IMR-90 (cell line): ENCODE data around the gene TIMM13. TPM values are rescaled to one million over a fixed set of nuclear protein-coding genes. Genes with fewer than 3 reads are reported as not detected.

ENCODE experiments used
- ATAC-seq: fragments of 200-7000 bp; cut with Tn5 transposase; 2 replicates; pipeline ENCODE4 v1.9.1; 2020; ENCODE audit warnings: low read depth, mild to moderate bottlenecking, moderate library complexity
- BruUV-seq: library from RNA; stranded (reverse); fragments of 400-500 nt; replicated peaks from 2 replicates; lab custom pipeline; 2021; lab: Mats Ljungman, UMichigan
- CTCF ChIA-PET: fragments of 300-600 bp; formaldehyde crosslinking; extraction: SDS; loops from one replicate; lab custom pipeline; 2021; ENCODE audit warnings: antibody characterized with exemption; lab: Yijun Ruan, JAX
- POLR2A ChIA-PET: fragments of 300-600 bp; sonication (Branson Sonifier 250); formaldehyde crosslinking; loops from one replicate; lab custom pipeline; 2022; ENCODE audit warnings: antibody characterized with exemption; ENCODE audit not compliant: unreplicated experiment; lab: Charles Lee
- DNase-seq: peaks from one replicate; pipeline ENCODE4 v3.0.0; 2013
- H2AFZ ChIP-seq: replicated peaks from 2 replicates; pipeline ENCODE3; 2013; ENCODE audit warnings: low read length, mild to moderate bottlenecking; ENCODE audit not compliant: poor library complexity
- H2AK5ac ChIP-seq: 2 replicates; pipeline ENCODE4 v1.6.1; 2013; ENCODE audit warnings: low read depth, low read length, inconsistent platforms
- H2AK9ac ChIP-seq: replicated peaks from 2 replicates; pipeline ENCODE3; 2013; ENCODE audit warnings: mild to moderate bottlenecking, low read depth, low read length, moderate library complexity; ENCODE audit not compliant: poor library complexity
- H2BK120ac ChIP-seq: 2 replicates; pipeline ENCODE4 v1.6.1; 2013; ENCODE audit warnings: low read depth, low read length, inconsistent platforms
- H2BK15ac ChIP-seq: 3 replicates; pipeline ENCODE4 v1.6.1; 2013; ENCODE audit warnings: low read depth, low read length, inconsistent platforms
- H2BK20ac ChIP-seq: 2 replicates; pipeline ENCODE4 v1.6.1; 2013; ENCODE audit warnings: low read depth, mild to moderate bottlenecking, inconsistent platforms, low read length, moderate library complexity
- H2BK5ac ChIP-seq: 2 replicates; pipeline ENCODE4 v1.6.1; 2013; ENCODE audit warnings: mild to moderate bottlenecking, low read depth, low read length, inconsistent platforms; ENCODE audit not compliant: poor library complexity, severe bottlenecking
- H3K14ac ChIP-seq: replicated peaks from 2 replicates; pipeline ENCODE4 v1.6.1; 2013; ENCODE audit warnings: low read depth, low read length, inconsistent platforms
- H3K18ac ChIP-seq: 2 replicates; pipeline ENCODE4 v1.6.1; 2013; ENCODE audit warnings: low read depth, low read length, control low read depth
- H3K23ac ChIP-seq: 2 replicates; pipeline ENCODE4 v1.6.1; 2013; ENCODE audit warnings: low read depth, low read length, inconsistent platforms
- H3K27ac ChIP-seq: 2 replicates; pipeline ENCODE4 v1.5.1; 2013; ENCODE audit warnings: mild to moderate bottlenecking, control low read depth, low read length; ENCODE audit not compliant: insufficient read depth
- H3K27me3 ChIP-seq: 2 replicates; pipeline ENCODE4 v1.6.1; 2013; ENCODE audit warnings: low read length; ENCODE audit not compliant: control insufficient read depth, insufficient read depth
- H3K36me3 ChIP-seq: 2 replicates; pipeline ENCODE4 v1.6.1; 2013; ENCODE audit warnings: low read length, mixed read lengths; ENCODE audit not compliant: control insufficient read depth, insufficient read depth
- H3K4ac ChIP-seq: 2 replicates; pipeline ENCODE4 v1.6.1; 2013; ENCODE audit warnings: low read depth, low read length, inconsistent platforms
- H3K4me1 ChIP-seq: 2 replicates; pipeline ENCODE4 v1.6.1; 2013; ENCODE audit warnings: low read length, mixed read lengths; ENCODE audit not compliant: control insufficient read depth, insufficient read depth
- H3K4me2 ChIP-seq: 2 replicates; pipeline ENCODE4 v1.6.1; 2013; ENCODE audit warnings: low read depth, mild to moderate bottlenecking, control low read depth, low read length, moderate library complexity
- H3K4me3 ChIP-seq: 2 replicates; pipeline ENCODE4 v1.5.1; 2013; ENCODE audit warnings: low read depth, mild to moderate bottlenecking, control low read depth, low read length, moderate library complexity; ENCODE audit not compliant: insufficient read depth
- H3K56ac ChIP-seq: 2 replicates; pipeline ENCODE4 v1.6.1; 2013; ENCODE audit warnings: low read length, inconsistent platforms; ENCODE audit not compliant: insufficient read depth; ENCODE audit errors: extremely low read depth
- H3K79me1 ChIP-seq, 2 experiments: 2 replicates each; pipeline ENCODE4 v1.6.1; 2013; ENCODE audit warnings: low read length in 2 of 2, inconsistent platforms in 1 of 2, low read depth in 1 of 2
- H3K9ac ChIP-seq: 2 replicates; pipeline ENCODE4 v1.6.1; 2013; ENCODE audit warnings: low read depth, low read length, control low read depth
- H3K9me1 ChIP-seq: 2 replicates; pipeline ENCODE4 v1.6.1; 2013; ENCODE audit warnings: low read length, inconsistent platforms; ENCODE audit not compliant: insufficient read depth
- H3K9me3 ChIP-seq: 2 replicates; pipeline ENCODE4 v1.6.1; 2013; ENCODE audit warnings: low read length; ENCODE audit not compliant: control insufficient read depth, insufficient read depth
- H4K20me1 ChIP-seq: 2 replicates; pipeline ENCODE4 v1.6.1; 2013; ENCODE audit warnings: low read length, inconsistent platforms; ENCODE audit not compliant: insufficient read depth
- H4K5ac ChIP-seq: 2 replicates; pipeline ENCODE4 v1.6.1; 2013; ENCODE audit warnings: mild to moderate bottlenecking, low read depth, low read length, control low read depth
- H4K8ac ChIP-seq, 2 experiments: 2 replicates each; pipeline ENCODE4 v1.6.1; 2013; ENCODE audit warnings: low read depth in 2 of 2, low read length in 2 of 2, control low read depth in 1 of 2, inconsistent platforms in 1 of 2
- H4K91ac ChIP-seq: 2 replicates; pipeline ENCODE4 v1.6.1; 2013; ENCODE audit warnings: low read depth, low read length, inconsistent platforms; ENCODE audit not compliant: insufficient read depth
- BHLHE40 ChIP-seq: fragments of 150-350 bp; IDR thresholded peaks from 2 replicates; pipeline ENCODE4 v1.6.1; 2016; ENCODE audit warnings: mild to moderate bottlenecking, low read depth, low read length
- CEBPB ChIP-seq: IDR thresholded peaks from 2 replicates; pipeline ENCODE4 v1.6.1; 2012; ENCODE audit warnings: low read depth, low read length, improper control_type of control experiment
- CHD1 ChIP-seq: IDR thresholded peaks from 2 replicates; pipeline ENCODE4 v1.6.1; 2012; ENCODE audit warnings: low read depth, low read length, improper control_type of control experiment
- CTCF ChIP-seq: conservative IDR thresholded peaks from 2 replicates; pipeline ENCODE4 v1.5.1; 2012; ENCODE audit warnings: mild to moderate bottlenecking, low read depth, low read length, improper control_type of control experiment
- MAFK ChIP-seq: IDR thresholded peaks from 2 replicates; pipeline ENCODE4 v1.6.1; 2012; ENCODE audit warnings: low read depth, low read length, improper control_type of control experiment
- MAZ ChIP-seq: IDR thresholded peaks from 2 replicates; pipeline ENCODE4 v1.6.1; 2012; ENCODE audit warnings: low read depth, mild to moderate bottlenecking, low read length, improper control_type of control experiment, moderate library complexity, borderline replicate concordance
- MXI1 ChIP-seq: IDR thresholded peaks from 2 replicates; pipeline ENCODE4 v1.6.1; 2012; ENCODE audit warnings: low read depth, mild to moderate bottlenecking, low read length, moderate library complexity, borderline replicate concordance
- NFE2L2 ChIP-seq: fragments of 150-350 bp; IDR thresholded peaks from 2 replicates; pipeline ENCODE4 v1.6.1; 2016; ENCODE audit warnings: low read depth, mild to moderate bottlenecking, low read length
- RAD21 ChIP-seq: IDR thresholded peaks from 2 replicates; pipeline ENCODE4 v1.6.1; 2012; ENCODE audit warnings: low read length, improper control_type of control experiment
- RCOR1 ChIP-seq: IDR thresholded peaks from 2 replicates; pipeline ENCODE4 v1.6.1; 2012; ENCODE audit warnings: mild to moderate bottlenecking, low read length, improper control_type of control experiment; ENCODE audit not compliant: insufficient replicate concordance
- RFX5 ChIP-seq: IDR thresholded peaks from 2 replicates; pipeline ENCODE4 v1.8.0; 2012; ENCODE audit warnings: low read depth, mild to moderate bottlenecking, low read length, moderate library complexity
- SMC3 ChIP-seq: fragments of 150-350 bp; IDR thresholded peaks from 2 replicates; pipeline ENCODE4 v1.6.1; 2016; ENCODE audit warnings: low read depth, mild to moderate bottlenecking, antibody characterized with exemption, low read length, moderate library complexity
- USF2 ChIP-seq: fragments of 150-350 bp; IDR thresholded peaks from 2 replicates; pipeline ENCODE4 v1.6.1; 2017; ENCODE audit warnings: mild to moderate bottlenecking, antibody characterized with exemption, low read length, low read depth
- WGBS, 2 experiments: methylation state at CpG; one replicate each; pipeline versions ENCODE4 v1.1.5 to v1.1.7; 2013; ENCODE audit warnings: missing lambda C conversion rate in 2 of 2; ENCODE audit not compliant: insufficient read length in 1 of 2; ENCODE audit errors: extremely low coverage in 2 of 2; 5-methylcytosine and 5-hydroxymethylcytosine counted together
- dilution Hi-C: fragments of 300-500 bp; cut with HindIII; formaldehyde crosslinking; loops from one replicate; pipeline ENCODE4 v1.14.3; 2018; ENCODE audit warnings: low sequenced_read_pairs; ENCODE audit not compliant: unreplicated experiment
- in situ Hi-C: fragments of 300-500 bp; cut with MboI; formaldehyde crosslinking; loops from 3 replicates; pipeline ENCODE4 v1.14.3; 2019; ENCODE audit warnings: low sequenced_read_pairs, inconsistent platforms, mixed read lengths
- intact Hi-C: fragments of 100-400 bp; cut with micrococcal nuclease; formaldehyde crosslinking; loops from 2 replicates; pipeline ENCODE4 v1.10.0; 2022
- polyA plus RNA-seq, 3 experiments: library from polyadenylated mRNA; depleted of rRNA; stranded (reverse); fragments of >200 nt; gene quantifications; 2 replicates each; pipeline ENCODE4 v1.2.3, GENCODE V29; 2012; ENCODE audit warnings: low replicate concordance in 1 of 3
- total RNA-seq: library from RNA; depleted of rRNA; stranded (reverse); fragments of >200 nt; gene quantifications from 2 replicates; pipeline ENCODE4 v1.2.3, GENCODE V29; 2012

Gene TIMM13
- total and polyA plus RNA-seq, 2 of the 4 experiments (the other 2 are of a cell fraction) = 21.0 to 62.3 TPM

- DNase-seq (no peak), ATAC-seq (no peak)
- CTCF ChIA-PET = no interaction called here
- H2BK15ac ChIP-seq = no peak overlapping the region
- POLR2A ChIA-PET = no interaction called here
- no peak overlapping the region for H3K4me3 ChIP-seq
- no TSS peak for BruUV-seq
- no peak overlapping the region for H3K56ac ChIP-seq
- no peak overlapping the region for H3K9ac ChIP-seq
- H3K14ac ChIP-seq = no peak overlapping the region
- H2BK120ac ChIP-seq = no peak overlapping the region
- H3K23ac ChIP-seq = no peak overlapping the region
- no peaks in the 10 kb centered on the region for H3K9me3 ChIP-seq
- H2AK9ac ChIP-seq = no peak overlapping the region
- H3K27ac ChIP-seq = no peak overlapping the region
- H3K27me3 ChIP-seq = no peaks in the 10 kb centered on the region
- H3K36me3 ChIP-seq = peaks cover 4% of the 10 kb centered on the region
- intact Hi-C loops (no loop called here), dilution Hi-C loops (no loop called here), in situ Hi-C loops (no loop called here)
- no peak overlapping the region for H3K4ac ChIP-seq
- peaks cover 80% of the 10 kb centered on the region for H4K20me1 ChIP-seq
- peaks cover 5 to 65% of the 10 kb centered on the region in 2 experiments; a peak in 2 of 4 replicates for H3K79me1 ChIP-seq
- no peak overlapping the region for H4K5ac ChIP-seq
- TF ChIP-seq CTCF = no peak
- TF ChIP-seq BHLHE40 = no peak
- TF ChIP-seq RCOR1 = no peak
- TF ChIP-seq MXI1 = no peak
- no peak for TF ChIP-seq MAZ
- no peak for TF ChIP-seq MAFK
- no peak for TF ChIP-seq RAD21
- no peak for TF ChIP-seq RFX5
- TF ChIP-seq CEBPB = no peak
- TF ChIP-seq NFE2L2 = no peak
- TF ChIP-seq USF2 = no peak
- TF ChIP-seq CHD1 = no peak
- TF ChIP-seq SMC3 = no peak
- no peak overlapping the region for H4K8ac ChIP-seq
- no peak overlapping the region for H4K91ac ChIP-seq
- 98% methylated on average over 8 of the region's 18 CpGs; no CpG with 5 or more reads in 1 of the 2 experiments for WGBS, 2 experiments
- H2AFZ ChIP-seq = no peak overlapping the region
- H3K4me1 ChIP-seq = no peaks in the 10 kb centered on the region
- no peak overlapping the region for H3K18ac ChIP-seq
- no peak overlapping the region for H2AK5ac ChIP-seq
- no peak overlapping the region for H2BK20ac ChIP-seq
- H3K9me1 ChIP-seq = 0 out of 2 replicates have a peak, but pooled peaks cover 14% of the 10 kb centered on the region
- no peak overlapping the region for H2BK5ac ChIP-seq
- no peak overlapping the region for H3K4me2 ChIP-seq
These were observed 24.4 kb upstream of the TIMM13 start for GRCh38 chr19:2451741-2452140.
